ENCODE results near the gene TBC1D4.

DNA sequence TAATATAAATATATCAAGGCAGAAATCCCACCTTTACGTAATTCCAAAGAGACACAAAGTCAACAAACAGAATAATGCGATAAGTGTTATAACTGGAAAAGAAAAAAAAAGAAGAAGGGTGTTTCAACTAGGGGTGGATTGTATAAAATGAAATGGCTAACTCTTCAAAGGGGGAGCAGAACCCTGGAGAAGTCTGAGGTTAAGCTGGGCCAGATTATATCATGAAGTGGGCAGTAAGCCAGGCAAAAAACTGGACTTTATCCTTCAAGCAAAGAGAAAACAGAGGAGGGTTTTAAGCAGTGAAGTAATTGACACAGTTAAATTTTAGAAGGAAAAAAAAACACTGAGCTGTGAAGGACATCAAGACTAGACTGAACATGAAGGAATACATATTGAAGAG, 41.9 kb downstream of the TBC1D4 start:
- TF ChIP-seq, protein P1, sequence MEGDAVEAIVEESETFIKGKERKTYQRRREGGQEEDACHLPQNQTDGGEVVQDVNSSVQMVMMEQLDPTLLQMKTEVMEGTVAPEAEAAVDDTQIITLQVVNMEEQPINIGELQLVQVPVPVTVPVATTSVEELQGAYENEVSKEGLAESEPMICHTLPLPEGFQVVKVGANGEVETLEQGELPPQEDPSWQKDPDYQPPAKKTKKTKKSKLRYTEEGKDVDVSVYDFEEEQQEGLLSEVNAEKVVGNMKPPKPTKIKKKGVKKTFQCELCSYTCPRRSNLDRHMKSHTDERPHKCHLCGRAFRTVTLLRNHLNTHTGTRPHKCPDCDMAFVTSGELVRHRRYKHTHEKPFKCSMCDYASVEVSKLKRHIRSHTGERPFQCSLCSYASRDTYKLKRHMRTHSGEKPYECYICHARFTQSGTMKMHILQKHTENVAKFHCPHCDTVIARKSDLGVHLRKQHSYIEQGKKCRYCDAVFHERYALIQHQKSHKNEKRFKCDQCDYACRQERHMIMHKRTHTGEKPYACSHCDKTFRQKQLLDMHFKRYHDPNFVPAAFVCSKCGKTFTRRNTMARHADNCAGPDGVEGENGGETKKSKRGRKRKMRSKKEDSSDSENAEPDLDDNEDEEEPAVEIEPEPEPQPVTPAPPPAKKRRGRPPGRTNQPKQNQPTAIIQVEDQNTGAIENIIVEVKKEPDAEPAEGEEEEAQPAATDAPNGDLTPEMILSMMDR (IDR thresholded peaks at IDR 0.05): no peak
- TF ChIP-seq POLR2A (IDR thresholded peaks at IDR 0.05): no peak
